Superior temporal gyrus (tissue), 1 donor: ENCODE results near the gene KLHL7.
A peak's percentile ranks its signal among the peaks of the same experiment; 100 is the strongest.
"Not testable (repeated sequence)": the region's sequence is repeated elsewhere in the genome, so short reads cannot be mapped to it uniquely, and the experiment has no call there.

Experiments used
- DNase-seq: peaks from one replicate; pipeline ENCODE4 v3.0.0-alpha.2; 2016; ENCODE audit errors: extremely low spot score

KLHL7 gene

GRCh38 chr7:23213755-23214154 is 108.2 kb downstream of the KLHL7 start:
- no peak for DNase-seq

GRCh38 chr7:23214423-23214822 is 108.8 kb downstream of the KLHL7 start:
- DNase-seq: no peak

- DNase-seq: no peak
Measured at GRCh38 chr7:23214938-23215337, 109.4 kb downstream of the KLHL7 start.

GRCh38 chr7:23216021-23216420 is 110.4 kb downstream of the KLHL7 start:
- DNase-seq: peak; percentile 45

GRCh38 chr7:23218196-23218595 is 112.6 kb downstream of the KLHL7 start:
- DNase-seq: no peak

GRCh38 chr7:23220690-23221305 is 115.2 kb downstream of the KLHL7 start:
- DNase-seq: no peak

- DNase-seq: no peak
Measured at GRCh38 chr7:23222439-23223030, 117.0 kb downstream of the KLHL7 start.

- not testable (repeated sequence) for DNase-seq
Measured at GRCh38 chr7:23224364-23224763, 118.8 kb downstream of the KLHL7 start.

- DNase-seq: peak; percentile 58
Measured at GRCh38 chr7:23226844-23227450, 121.4 kb downstream of the KLHL7 start.
